ENCODE measurements around the gene KSR2.

Gene KSR2

GRCh38 chr12:117662220-117662619 lies 306.6 kb downstream of the KSR2 start:
- H3K36me3 ChIP-seq (ENCODE audit: control insufficient read depth, insufficient read depth, low read length) = no peaks in the 10 kb centered on the region
- H3K4me1 ChIP-seq (ENCODE audit: control insufficient read depth, insufficient read depth, low read length) = no peaks in the 10 kb centered on the region
- no peak overlapping the region for H3K27ac ChIP-seq (ENCODE audit: low read depth, low read length)
- no peaks in the 10 kb centered on the region for H3K27me3 ChIP-seq (ENCODE audit: control insufficient read depth, insufficient read depth, low read length)
- H3K9ac ChIP-seq (ENCODE audit: low read depth, low read length) = no peak overlapping the region
- no peak overlapping the region for H3K4me3 ChIP-seq (ENCODE audit: low read depth, low read length)
- no peaks in the 10 kb centered on the region for H3K9me3 ChIP-seq (ENCODE audit: control insufficient read depth, insufficient read depth, low read length)

- no peak overlapping the region for H3K27ac ChIP-seq (ENCODE audit: low read depth, low read length)
These were observed 307.3 kb downstream of the KSR2 start for GRCh38 chr12:117661471-117661870.

GRCh38 chr12:117660896-117661295 lies 307.9 kb downstream of the KSR2 start:
- Histone ChIP-seq H3K36me3 (ENCODE audit: control insufficient read depth, insufficient read depth, low read length) (no peaks in the 10 kb centered on the region), H3K4me1 (ENCODE audit: control insufficient read depth, insufficient read depth, low read length) (no peaks in the 10 kb centered on the region), H3K27me3 (ENCODE audit: control insufficient read depth, insufficient read depth, low read length) (no peaks in the 10 kb centered on the region), H3K9ac (ENCODE audit: low read depth, low read length) (no peak overlapping the region), H3K9me3 (ENCODE audit: control insufficient read depth, insufficient read depth, low read length) (no peaks in the 10 kb centered on the region), H3K4me3 (ENCODE audit: low read depth, low read length) (no peak overlapping the region), H3K27ac (ENCODE audit: low read depth, low read length) (no peak overlapping the region)

More at GRCh38 chr12:117661471-117661870, 307.3 kb downstream of the KSR2 start:
- Histone ChIP-seq H3K4me1 (ENCODE audit: control insufficient read depth, insufficient read depth, low read length) (no peaks in the 10 kb centered on the region), H3K9me3 (ENCODE audit: control insufficient read depth, insufficient read depth, low read length) (no peaks in the 10 kb centered on the region), H3K9ac (ENCODE audit: low read depth, low read length) (no peak overlapping the region), H3K27me3 (ENCODE audit: control insufficient read depth, insufficient read depth, low read length) (no peaks in the 10 kb centered on the region), H3K4me3 (ENCODE audit: low read depth, low read length) (no peak overlapping the region), H3K36me3 (ENCODE audit: control insufficient read depth, insufficient read depth, low read length) (no peaks in the 10 kb centered on the region)

GRCh38 chr12:117658226-117658625 lies 310.6 kb downstream of the KSR2 start:
- H3K9ac ChIP-seq (ENCODE audit: low read depth, low read length) = no peak overlapping the region
- H3K9me3 ChIP-seq (ENCODE audit: control insufficient read depth, insufficient read depth, low read length) = no peaks in the 10 kb centered on the region
- no peaks in the 10 kb centered on the region for H3K4me1 ChIP-seq (ENCODE audit: control insufficient read depth, insufficient read depth, low read length)
- H3K27ac ChIP-seq (ENCODE audit: low read depth, low read length) = no peak overlapping the region
- H3K36me3 ChIP-seq (ENCODE audit: control insufficient read depth, insufficient read depth, low read length) = no peaks in the 10 kb centered on the region
- H3K4me3 ChIP-seq (ENCODE audit: low read depth, low read length) = no peak overlapping the region
- no peaks in the 10 kb centered on the region for H3K27me3 ChIP-seq (ENCODE audit: control insufficient read depth, insufficient read depth, low read length)

GRCh38 chr12:117649796-117650195 lies 319.0 kb downstream of the KSR2 start:
- Histone ChIP-seq H3K27ac (ENCODE audit: low read depth, low read length) (no peak overlapping the region), H3K27me3 (ENCODE audit: control insufficient read depth, insufficient read depth, low read length) (no peaks in the 10 kb centered on the region), H3K36me3 (ENCODE audit: control insufficient read depth, insufficient read depth, low read length) (no peaks in the 10 kb centered on the region), H3K9ac (ENCODE audit: low read depth, low read length) (no peak overlapping the region), H3K4me1 (ENCODE audit: control insufficient read depth, insufficient read depth, low read length) (0 out of 2 replicates have a peak, but pooled peaks cover 2% of the 10 kb centered on the region), H3K9me3 (ENCODE audit: control insufficient read depth, insufficient read depth, low read length) (no peaks in the 10 kb centered on the region), H3K4me3 (ENCODE audit: low read depth, low read length) (no peak overlapping the region)

- Histone ChIP-seq H3K27ac (ENCODE audit: low read depth, low read length) (no peak overlapping the region), H3K9ac (ENCODE audit: low read depth, low read length) (no peak overlapping the region), H3K27me3 (ENCODE audit: control insufficient read depth, insufficient read depth, low read length) (no peaks in the 10 kb centered on the region)
These were observed 322.3 kb downstream of the KSR2 start for GRCh38 chr12:117646520-117646919.

GRCh38 chr12:117645473-117645872 lies 323.3 kb downstream of the KSR2 start:
- Histone ChIP-seq H3K9ac (ENCODE audit: low read depth, low read length) (no peak overlapping the region), H3K36me3 (ENCODE audit: control insufficient read depth, insufficient read depth, low read length) (no peaks in the 10 kb centered on the region), H3K4me1 (ENCODE audit: control insufficient read depth, insufficient read depth, low read length) (0 out of 2 replicates have a peak, but pooled peaks cover 2% of the 10 kb centered on the region), H3K27me3 (ENCODE audit: control insufficient read depth, insufficient read depth, low read length) (no peaks in the 10 kb centered on the region), H3K4me3 (ENCODE audit: low read depth, low read length) (no peak overlapping the region), H3K27ac (ENCODE audit: low read depth, low read length) (no peak overlapping the region), H3K9me3 (ENCODE audit: control insufficient read depth, insufficient read depth, low read length) (no peaks in the 10 kb centered on the region)

More at GRCh38 chr12:117646520-117646919, 322.3 kb downstream of the KSR2 start:
- Histone ChIP-seq H3K9me3 (ENCODE audit: control insufficient read depth, insufficient read depth, low read length) (no peaks in the 10 kb centered on the region), H3K36me3 (ENCODE audit: control insufficient read depth, insufficient read depth, low read length) (no peaks in the 10 kb centered on the region), H3K4me1 (ENCODE audit: control insufficient read depth, insufficient read depth, low read length) (0 out of 2 replicates have a peak, but pooled peaks cover 2% of the 10 kb centered on the region), H3K4me3 (ENCODE audit: low read depth, low read length) (no peak overlapping the region)

GRCh38 chr12:117643971-117644370 lies 324.8 kb downstream of the KSR2 start:
- H3K9me3 ChIP-seq (ENCODE audit: control insufficient read depth, insufficient read depth, low read length) = no peaks in the 10 kb centered on the region
- H3K36me3 ChIP-seq (ENCODE audit: control insufficient read depth, insufficient read depth, low read length) = no peaks in the 10 kb centered on the region
- H3K9ac ChIP-seq (ENCODE audit: low read depth, low read length) = no peak overlapping the region
- 0 out of 2 replicates have a peak, but pooled peaks cover 2% of the 10 kb centered on the region for H3K4me1 ChIP-seq (ENCODE audit: control insufficient read depth, insufficient read depth, low read length)
- H3K27ac ChIP-seq (ENCODE audit: low read depth, low read length) = no peak overlapping the region
- H3K27me3 ChIP-seq (ENCODE audit: control insufficient read depth, insufficient read depth, low read length) = no peaks in the 10 kb centered on the region
- H3K4me3 ChIP-seq (ENCODE audit: low read depth, low read length) = no peak overlapping the region

GRCh38 chr12:117641885-117642284 lies 326.9 kb downstream of the KSR2 start:
- no peaks in the 10 kb centered on the region for H3K36me3 ChIP-seq (ENCODE audit: control insufficient read depth, insufficient read depth, low read length)
- 0 out of 2 replicates have a peak, but pooled peaks cover 2% of the 10 kb centered on the region for H3K4me1 ChIP-seq (ENCODE audit: control insufficient read depth, insufficient read depth, low read length)
- H3K4me3 ChIP-seq (ENCODE audit: low read depth, low read length) = no peak overlapping the region
- no peak overlapping the region for H3K27ac ChIP-seq (ENCODE audit: low read depth, low read length)
- no peaks in the 10 kb centered on the region for H3K27me3 ChIP-seq (ENCODE audit: control insufficient read depth, insufficient read depth, low read length)
- H3K9ac ChIP-seq (ENCODE audit: low read depth, low read length) = no peak overlapping the region
- no peaks in the 10 kb centered on the region for H3K9me3 ChIP-seq (ENCODE audit: control insufficient read depth, insufficient read depth, low read length)

GRCh38 chr12:117640511-117640910 lies 328.3 kb downstream of the KSR2 start:
- Histone ChIP-seq H3K27me3 (ENCODE audit: control insufficient read depth, insufficient read depth, low read length) (no peaks in the 10 kb centered on the region), H3K27ac (ENCODE audit: low read depth, low read length) (no peak overlapping the region), H3K36me3 (ENCODE audit: control insufficient read depth, insufficient read depth, low read length) (no peaks in the 10 kb centered on the region)

GRCh38 chr12:117629454-117629853 lies 339.3 kb downstream of the KSR2 start:
- no peaks in the 10 kb centered on the region for H3K27me3 ChIP-seq (ENCODE audit: control insufficient read depth, insufficient read depth, low read length)
- no peak overlapping the region for H3K9ac ChIP-seq (ENCODE audit: low read depth, low read length)
- no peak overlapping the region for H3K4me3 ChIP-seq (ENCODE audit: low read depth, low read length)
- no peaks in the 10 kb centered on the region for H3K4me1 ChIP-seq (ENCODE audit: control insufficient read depth, insufficient read depth, low read length)
- no peaks in the 10 kb centered on the region for H3K36me3 ChIP-seq (ENCODE audit: control insufficient read depth, insufficient read depth, low read length)
- no peak overlapping the region for H3K27ac ChIP-seq (ENCODE audit: low read depth, low read length)
- no peaks in the 10 kb centered on the region for H3K9me3 ChIP-seq (ENCODE audit: control insufficient read depth, insufficient read depth, low read length)

More at GRCh38 chr12:117640511-117640910, 328.3 kb downstream of the KSR2 start:
- H3K9me3 ChIP-seq (ENCODE audit: control insufficient read depth, insufficient read depth, low read length) = no peaks in the 10 kb centered on the region
- H3K4me1 ChIP-seq (ENCODE audit: control insufficient read depth, insufficient read depth, low read length) = no peaks in the 10 kb centered on the region
- H3K4me3 ChIP-seq (ENCODE audit: low read depth, low read length) = no peak overlapping the region
- no peak overlapping the region for H3K9ac ChIP-seq (ENCODE audit: low read depth, low read length)

Measured in HUES48 (cell line).